Occipital lobe (tissue), 2 donors: ENCODE results near the gene KIF23. TPM values are rescaled to one million over a fixed set of nuclear protein-coding genes. Genes with fewer than 3 reads are reported as not detected.

Experiments
- DNase-seq: peaks from one replicate; lab custom pipeline; 2025; lab: John Stamatoyannopoulos, UW
- total RNA-seq: library from RNA; depleted of rRNA; stranded (reverse); fragments of >200 nt; gene quantifications from one replicate; pipeline ENCODE4 v1.2.3, GENCODE V29; 2014

Gene KIF23
- total RNA-seq, 1 donor from 2014 or later, result 4.7 TPM

GRCh38 chr15:69463182-69463756, 49.1 kb downstream of the KIF23 start:
- DNase-seq, result no peak

- DNase-seq, result no peak
Observed at GRCh38 chr15:69465253-69465652, 51.1 kb downstream of the KIF23 start.

- no peak for DNase-seq
Observed at GRCh38 chr15:69466733-69467132, 52.6 kb downstream of the KIF23 start.

GRCh38 chr15:69467636-69468035, 53.5 kb downstream of the KIF23 start:
- DNase-seq, result no peak

GRCh38 chr15:69468241-69469121, 54.3 kb downstream of the KIF23 start:
- DNase-seq, result no peak

GRCh38 chr15:69469467-69470201, 55.5 kb downstream of the KIF23 start:
- no peak for DNase-seq

- DNase-seq, result no peak
Observed at GRCh38 chr15:69472046-69472445, 57.9 kb downstream of the KIF23 start.

GRCh38 chr15:69472562-69472961, 58.4 kb downstream of the KIF23 start:
- DNase-seq, result no peak

GRCh38 chr15:69474291-69474690, 60.1 kb downstream of the KIF23 start:
- DNase-seq, result no peak

- no peak for DNase-seq
Observed at GRCh38 chr15:69474846-69475455, 60.8 kb downstream of the KIF23 start.

- DNase-seq, result peak; percentile 56
Observed at GRCh38 chr15:69475769-69476358, 61.7 kb downstream of the KIF23 start.

- DNase-seq, result no peak
Observed at GRCh38 chr15:69476704-69477473, 62.7 kb downstream of the KIF23 start.

GRCh38 chr15:69478259-69478781, 64.2 kb downstream of the KIF23 start:
- peak; percentile 29 for DNase-seq

GRCh38 chr15:69479081-69479480, 64.9 kb downstream of the KIF23 start:
- no peak for DNase-seq

GRCh38 chr15:69479971-69480370, 65.8 kb downstream of the KIF23 start:
- no peak for DNase-seq

- no peak for DNase-seq
Observed at GRCh38 chr15:69480932-69481331, 66.8 kb downstream of the KIF23 start.

- no peak for DNase-seq
Observed at GRCh38 chr15:69482686-69483256, 68.6 kb downstream of the KIF23 start.

GRCh38 chr15:69484837-69485236, 70.7 kb downstream of the KIF23 start:
- no peak for DNase-seq

GRCh38 chr15:69486481-69487110, 72.4 kb downstream of the KIF23 start:
- no peak for DNase-seq
